B cell (primary cell): ENCODE measurements around the gene OR4K5.

Source experiments
- EZH2 ChIP-seq: IDR thresholded peaks from 2 replicates; pipeline ENCODE4 v1.6.1; 2012; ENCODE audit warnings: borderline replicate concordance, low read depth, mild to moderate bottlenecking, moderate library complexity, low read length; ENCODE audit not compliant: insufficient read depth, poor library complexity, severe bottlenecking
- TF ChIP-seq, protein P1 (sequence below): fragments of 200-600 bp; IDR thresholded peaks from one replicate; pipeline ENCODE4 v1.8.0; 2022; ENCODE audit warnings: antibody characterized with exemption, mild to moderate bottlenecking

DNA sequence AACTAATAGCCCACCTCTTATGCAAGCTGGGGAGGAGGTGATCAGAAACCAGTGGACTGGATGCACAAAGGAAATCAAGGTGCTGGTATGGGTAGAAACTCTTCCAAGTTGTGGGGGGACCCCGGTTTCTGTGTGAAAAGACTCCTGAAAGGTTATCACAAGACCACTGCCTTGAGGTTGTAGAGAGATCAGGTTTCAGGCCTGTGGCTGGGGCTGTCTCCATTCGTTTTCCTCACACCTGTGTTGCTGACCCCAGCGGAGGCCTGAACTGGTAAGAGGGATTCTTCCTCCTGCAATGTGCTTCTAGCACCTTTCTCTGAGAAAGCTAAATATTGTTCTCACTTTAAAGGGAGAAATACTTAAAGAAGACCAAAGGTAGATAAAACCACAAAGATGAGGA is 9.3 kb upstream of the OR4K5 start:
- TF ChIP-seq, protein P1, sequence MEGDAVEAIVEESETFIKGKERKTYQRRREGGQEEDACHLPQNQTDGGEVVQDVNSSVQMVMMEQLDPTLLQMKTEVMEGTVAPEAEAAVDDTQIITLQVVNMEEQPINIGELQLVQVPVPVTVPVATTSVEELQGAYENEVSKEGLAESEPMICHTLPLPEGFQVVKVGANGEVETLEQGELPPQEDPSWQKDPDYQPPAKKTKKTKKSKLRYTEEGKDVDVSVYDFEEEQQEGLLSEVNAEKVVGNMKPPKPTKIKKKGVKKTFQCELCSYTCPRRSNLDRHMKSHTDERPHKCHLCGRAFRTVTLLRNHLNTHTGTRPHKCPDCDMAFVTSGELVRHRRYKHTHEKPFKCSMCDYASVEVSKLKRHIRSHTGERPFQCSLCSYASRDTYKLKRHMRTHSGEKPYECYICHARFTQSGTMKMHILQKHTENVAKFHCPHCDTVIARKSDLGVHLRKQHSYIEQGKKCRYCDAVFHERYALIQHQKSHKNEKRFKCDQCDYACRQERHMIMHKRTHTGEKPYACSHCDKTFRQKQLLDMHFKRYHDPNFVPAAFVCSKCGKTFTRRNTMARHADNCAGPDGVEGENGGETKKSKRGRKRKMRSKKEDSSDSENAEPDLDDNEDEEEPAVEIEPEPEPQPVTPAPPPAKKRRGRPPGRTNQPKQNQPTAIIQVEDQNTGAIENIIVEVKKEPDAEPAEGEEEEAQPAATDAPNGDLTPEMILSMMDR = no peak
- no peak for TF ChIP-seq EZH2
